H9 (cell line): Measurements from ENCODE around the gene ZNHIT2. TPM values are rescaled to one million over a fixed set of nuclear protein-coding genes. Genes with fewer than 3 reads are reported as not detected.

Experiments
- DNase-seq: peaks from one replicate; pipeline ENCODE4 v3.0.0-alpha.2; 2017
- H2AFZ ChIP-seq: one replicate; pipeline ENCODE4 v1.6.1; 2013; ENCODE audit warnings: mild to moderate bottlenecking, low read length, control low read depth, moderate library complexity
- H2AK5ac ChIP-seq: 2 replicates; pipeline ENCODE4 v1.6.1; 2013; ENCODE audit warnings: low read length, control low read depth, mixed read lengths; ENCODE audit not compliant: insufficient read length
- H2BK120ac ChIP-seq: one replicate; pipeline ENCODE4 v1.6.1; 2013; ENCODE audit warnings: low read depth, mild to moderate bottlenecking, low read length, control low read depth, inconsistent platforms; ENCODE audit not compliant: poor library complexity, severe bottlenecking
- H2BK12ac ChIP-seq: 2 replicates; pipeline ENCODE4 v1.6.1; 2013; ENCODE audit warnings: low read length, control low read depth, mixed read lengths, low read depth; ENCODE audit not compliant: insufficient read length
- H2BK15ac ChIP-seq: 2 replicates; pipeline ENCODE4 v1.6.1; 2013; ENCODE audit warnings: low read depth, low read length, control low read depth
- H2BK20ac ChIP-seq: one replicate; pipeline ENCODE4 v1.6.1; 2013; ENCODE audit warnings: low read depth, mild to moderate bottlenecking, low read length, control low read depth, inconsistent platforms; ENCODE audit not compliant: poor library complexity, severe bottlenecking
- H2BK5ac ChIP-seq: 2 replicates; pipeline ENCODE4 v1.6.1; 2013; ENCODE audit warnings: low read length, control low read depth, mixed read lengths; ENCODE audit not compliant: insufficient read length
- H3K14ac ChIP-seq: 2 replicates; pipeline ENCODE4 v1.6.1; 2013; ENCODE audit warnings: low read length, control low read depth; ENCODE audit not compliant: insufficient read depth
- H3K18ac ChIP-seq: 2 replicates; pipeline ENCODE4 v1.6.1; 2013; ENCODE audit warnings: low read depth, mild to moderate bottlenecking, mixed read lengths, low read length, control low read depth; ENCODE audit not compliant: insufficient read length
- H3K23ac ChIP-seq: 2 replicates; pipeline ENCODE4 v1.6.1; 2013; ENCODE audit warnings: low read length, control low read depth, mixed read lengths, low read depth; ENCODE audit not compliant: insufficient read length
- H3K23me2 ChIP-seq: 2 replicates; pipeline ENCODE4 v1.6.1; 2013; ENCODE audit warnings: low read depth, mild to moderate bottlenecking, mixed read lengths, low read length, control low read depth; ENCODE audit not compliant: insufficient read length, poor library complexity, severe bottlenecking
- H3K27ac ChIP-seq: 2 replicates; pipeline ENCODE4 v1.5.1; 2013; ENCODE audit warnings: low read length, control low read depth, mixed read lengths, low read depth; ENCODE audit not compliant: insufficient read length
- H3K27me3 ChIP-seq: 2 replicates; pipeline ENCODE4 v1.6.1; 2013; ENCODE audit warnings: low read length, control low read depth, inconsistent platforms; ENCODE audit not compliant: insufficient read depth
- H3K4ac ChIP-seq: 2 replicates; pipeline ENCODE4 v1.6.1; 2013; ENCODE audit warnings: low read depth, mild to moderate bottlenecking, control low read depth, inconsistent platforms, low read length, moderate library complexity
- H3K4me1 ChIP-seq: 2 replicates; pipeline ENCODE4 v1.6.1; 2013; ENCODE audit warnings: low read length, control low read depth, inconsistent platforms; ENCODE audit not compliant: insufficient read depth
- H3K4me2 ChIP-seq: 2 replicates; pipeline ENCODE4 v1.6.1; 2013; ENCODE audit warnings: low read length, control low read depth, mixed read lengths; ENCODE audit not compliant: insufficient read length, insufficient read depth
- H3K56ac ChIP-seq: 2 replicates; pipeline ENCODE4 v1.6.1; 2013; ENCODE audit warnings: low read depth, mild to moderate bottlenecking, mixed read lengths, low read length, control low read depth; ENCODE audit not compliant: insufficient read length
- H3K79me1 ChIP-seq: 2 replicates; pipeline ENCODE4 v1.6.1; 2013; ENCODE audit warnings: low read depth, mild to moderate bottlenecking, moderate library complexity, low read length, control low read depth, inconsistent platforms; ENCODE audit not compliant: insufficient read depth, poor library complexity, severe bottlenecking
- H3K79me2 ChIP-seq: 2 replicates; pipeline ENCODE4 v1.6.1; 2013; ENCODE audit warnings: low read length, control low read depth, inconsistent platforms; ENCODE audit not compliant: insufficient read depth
- H3K9ac ChIP-seq: 2 replicates; pipeline ENCODE4 v1.6.1; 2013; ENCODE audit warnings: low read length, control low read depth, mixed read lengths; ENCODE audit not compliant: insufficient read length; ENCODE audit errors: extremely low read depth
- H3K9me3 ChIP-seq: one replicate; pipeline ENCODE4 v1.6.1; 2013; ENCODE audit warnings: low read depth, low read length, inconsistent platforms; ENCODE audit not compliant: control insufficient read depth
- H3T11ph ChIP-seq: one replicate; pipeline ENCODE4 v1.6.1; 2013; ENCODE audit warnings: mild to moderate bottlenecking, low read length, control low read depth, inconsistent platforms
- H4K20me1 ChIP-seq: one replicate; pipeline ENCODE4 v1.6.1; 2013; ENCODE audit not compliant: control insufficient read depth, insufficient read length, insufficient read depth
- H4K5ac ChIP-seq: 2 replicates; pipeline ENCODE4 v1.6.1; 2013; ENCODE audit warnings: low read depth, mild to moderate bottlenecking, mixed read lengths, low read length, control low read depth; ENCODE audit not compliant: insufficient read length
- H4K8ac ChIP-seq: replicated peaks from 2 replicates; pipeline ENCODE4 v1.6.1; 2013; ENCODE audit warnings: low read length, control low read depth, mixed read lengths, low read depth; ENCODE audit not compliant: insufficient read length
- H4K91ac ChIP-seq: 2 replicates; pipeline ENCODE4 v1.6.1; 2013; ENCODE audit warnings: low read depth, mild to moderate bottlenecking, moderate library complexity, mixed read lengths, low read length, control low read depth; ENCODE audit not compliant: insufficient read length
- H3K27ac Mint-ChIP-seq, 3 experiments: 2 replicates in 2 of 3; 3 replicates in 1 of 3; pipeline ENCODE4 v1.8.0; 2020 to 2021; ENCODE audit warnings: mixed read lengths in 3 of 3, mild to moderate bottlenecking in 1 of 3, moderate library complexity in 1 of 3
- H3K27me3 Mint-ChIP-seq: 2 replicates; pipeline ENCODE4 v1.8.0; 2021; ENCODE audit warnings: low read depth, mild to moderate bottlenecking, moderate library complexity, mixed read lengths
- H3K36me3 Mint-ChIP-seq, 3 experiments: 2 replicates in 2 of 3; 3 replicates in 1 of 3; pipeline ENCODE4 v1.8.0; 2020 to 2021; ENCODE audit warnings: low read depth in 3 of 3, mixed read lengths in 3 of 3; ENCODE audit not compliant: insufficient read depth in 1 of 3
- H3K4me1 Mint-ChIP-seq, 2 experiments: 2 replicates each; pipeline ENCODE4 v1.8.0; 2020; ENCODE audit warnings: mixed read lengths in 2 of 2
- H3K4me3 Mint-ChIP-seq, 2 experiments: 2 replicates in 1 of 2; 3 replicates in 1 of 2; pipeline ENCODE4 v1.8.0; 2020 to 2021; ENCODE audit warnings: mild to moderate bottlenecking in 2 of 2, mixed read lengths in 2 of 2, moderate library complexity in 1 of 2
- H3K9me3 Mint-ChIP-seq, 2 experiments: 2 replicates in 1 of 2; 3 replicates in 1 of 2; pipeline ENCODE4 v1.8.0; 2020; ENCODE audit warnings: mild to moderate bottlenecking in 2 of 2, mixed read lengths in 2 of 2, moderate library complexity in 1 of 2
- CTCF ChIP-seq: fragments of 200-600 bp; sonication (generic); conservative IDR thresholded peaks from 3 replicates; pipeline ENCODE4 v1.8.0; 2021; ENCODE audit warnings: antibody characterized with exemption, mild to moderate bottlenecking
- WGBS: extraction: QIAGEN DNeasy Blood & Tissue Kit; methylation state at CpG from one replicate; pipeline ENCODE4 v1.1.7; 2013; ENCODE audit warnings: missing lambda C conversion rate, low lambda C conversion rate, mixed read lengths; ENCODE audit not compliant: insufficient read length; ENCODE audit errors: extremely low coverage; 5-methylcytosine and 5-hydroxymethylcytosine counted together
- total RNA-seq: library from RNA; stranded (reverse); gene quantifications from 2 replicates; pipeline ENCODE4 v1.2.1, GENCODE V29; 2021

Gene ZNHIT2
- total RNA-seq, 1 experiment from 2014 or later: 18.3 TPM

DNA sequence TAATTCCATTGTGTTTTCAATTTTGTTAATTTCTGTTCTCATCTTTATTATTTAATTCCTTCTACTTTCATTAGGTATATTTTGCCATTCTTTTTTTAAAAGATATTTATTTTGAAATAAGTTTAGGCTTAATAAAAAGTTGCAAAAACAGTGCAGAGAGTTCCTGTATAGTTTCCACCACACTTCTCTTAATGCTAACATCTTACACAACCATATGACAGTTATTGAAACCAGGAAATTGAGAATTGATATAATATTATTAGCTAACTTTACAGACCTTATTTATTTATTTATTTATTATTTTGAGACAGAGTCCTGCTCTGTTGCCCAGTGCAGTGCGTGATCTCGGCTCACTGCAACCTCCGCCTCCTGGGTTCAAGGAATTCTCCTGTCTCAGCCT lies 38.8 kb upstream of the ZNHIT2 start:
- no CpG with 5 or more reads among the region's 3 CpGs for WGBS
- H2AFZ ChIP-seq: no peak overlapping the region
- H3K9me3 Mint-ChIP-seq: no peaks in the 10 kb centered on the region
- no peak overlapping the region for H2BK20ac ChIP-seq
- no peaks in the 10 kb centered on the region for H3K4me1 ChIP-seq
- no peaks in the 10 kb centered on the region for H3K23me2 ChIP-seq
- H2BK15ac ChIP-seq: no peak overlapping the region
- H3K23ac ChIP-seq: no peak overlapping the region
- no peaks in the 10 kb centered on the region for H3K79me1 ChIP-seq
- no peak overlapping the region for H3K18ac ChIP-seq
- no peak overlapping the region for H2BK5ac ChIP-seq
- H3K4me2 ChIP-seq: no peak overlapping the region
- no peaks in the 10 kb centered on the region for H4K20me1 ChIP-seq
- H2AK5ac ChIP-seq: no peak overlapping the region
- H2BK120ac ChIP-seq: no peak overlapping the region
- H3K79me2 ChIP-seq: no peaks in the 10 kb centered on the region
- no peaks in the 10 kb centered on the region for H3K4me1 Mint-ChIP-seq
- H3K9me3 ChIP-seq: no peaks in the 10 kb centered on the region
- TF ChIP-seq CTCF: no peak
- no peak overlapping the region for H3K9ac ChIP-seq
- no peak for DNase-seq
- H4K5ac ChIP-seq: no peak overlapping the region
- no peak overlapping the region for H3K4me3 Mint-ChIP-seq
- no peak overlapping the region for H3K14ac ChIP-seq
- no peak overlapping the region for H3K27ac ChIP-seq
- H3T11ph ChIP-seq: no peak overlapping the region
- no peaks in the 10 kb centered on the region for H3K27me3 ChIP-seq
- H2BK12ac ChIP-seq: no peak overlapping the region
- no peak overlapping the region for H3K4ac ChIP-seq
- no peak overlapping the region for H4K8ac ChIP-seq
- H4K91ac ChIP-seq: no peak overlapping the region
- peaks cover 18% of the 10 kb centered on the region for H3K27me3 Mint-ChIP-seq
- H3K27ac Mint-ChIP-seq: no peak overlapping the region
- no peak overlapping the region for H3K56ac ChIP-seq
- no peaks in the 10 kb centered on the region for H3K36me3 Mint-ChIP-seq
